ENCODE measurements around the gene ADAM12. TPM values are rescaled to one million over a fixed set of nuclear protein-coding genes. Genes with fewer than 3 reads are reported as not detected.
A peak's percentile ranks its signal among the peaks of the same experiment; 100 is the strongest.

Gene ADAM12
- total RNA-seq, 2 donors from 2014 or later, result 15.2 to 36.6 TPM

- DNase-seq (no peak), ATAC-seq (no peak)
- Mint-ChIP-seq H3K36me3 (ENCODE audit: low read depth) (no peaks in the 10 kb centered on the region), H3K4me1 (no peaks in the 10 kb centered on the region), H3K27ac (no peak overlapping the region), H3K27me3 (peaks cover 21% of the 10 kb centered on the region), H3K4me3 (no peak overlapping the region)
- no peaks in the 10 kb centered on the region for H3K9me3 ChIP-seq (ENCODE audit: control insufficient read depth, low read length, poor library complexity, severe bottlenecking)
Measured at GRCh38 chr10:126017961-126018560, 370.2 kb downstream of the ADAM12 start.

GRCh38 chr10:126016882-126017281, 371.4 kb downstream of the ADAM12 start:
- H3K36me3 Mint-ChIP-seq (ENCODE audit: low read depth), result peaks cover 2% of the 10 kb centered on the region
- no peak for ATAC-seq
- H3K9me3 ChIP-seq (ENCODE audit: control insufficient read depth, low read length, poor library complexity, severe bottlenecking), result no peaks in the 10 kb centered on the region
- peaks cover 21% of the 10 kb centered on the region for H3K27me3 Mint-ChIP-seq
- H3K4me1 Mint-ChIP-seq, result peaks cover 3% of the 10 kb centered on the region
- no peak for DNase-seq
- H3K27ac Mint-ChIP-seq, result no peak overlapping the region
- no peak overlapping the region for H3K4me3 Mint-ChIP-seq

GRCh38 chr10:126016156-126016805, 372.0 kb downstream of the ADAM12 start:
- peaks cover 21% of the 10 kb centered on the region for H3K27me3 Mint-ChIP-seq
- peaks cover 3% of the 10 kb centered on the region for H3K4me1 Mint-ChIP-seq
- H3K9me3 ChIP-seq (ENCODE audit: control insufficient read depth, low read length, poor library complexity, severe bottlenecking), result no peaks in the 10 kb centered on the region
- no peak overlapping the region for H3K27ac Mint-ChIP-seq
- DNase-seq (no peak), ATAC-seq (no peak)
- H3K4me3 Mint-ChIP-seq, result no peak overlapping the region
- H3K36me3 Mint-ChIP-seq (ENCODE audit: low read depth), result peaks cover 2% of the 10 kb centered on the region

GRCh38 chr10:126015413-126015812, 372.9 kb downstream of the ADAM12 start:
- H3K36me3 Mint-ChIP-seq (ENCODE audit: low read depth), result peaks cover 2% of the 10 kb centered on the region
- no peak for ATAC-seq
- H3K27me3 Mint-ChIP-seq, result peaks cover 21% of the 10 kb centered on the region
- H3K9me3 ChIP-seq (ENCODE audit: control insufficient read depth, low read length, poor library complexity, severe bottlenecking), result no peaks in the 10 kb centered on the region
- H3K27ac Mint-ChIP-seq, result no peak overlapping the region
- no peak for DNase-seq
- peaks cover 3% of the 10 kb centered on the region for H3K4me1 Mint-ChIP-seq
- H3K4me3 Mint-ChIP-seq, result no peak overlapping the region

- no peaks in the 10 kb centered on the region for H3K9me3 ChIP-seq (ENCODE audit: control insufficient read depth, low read length, poor library complexity, severe bottlenecking)
- H3K36me3 Mint-ChIP-seq (ENCODE audit: low read depth), result peaks cover 2% of the 10 kb centered on the region
- H3K27me3 Mint-ChIP-seq, result peaks cover 10% of the 10 kb centered on the region
- H3K4me3 Mint-ChIP-seq, result no peak overlapping the region
- peaks cover 3% of the 10 kb centered on the region for H3K4me1 Mint-ChIP-seq
- ATAC-seq (no peak), DNase-seq (no peak)
- H3K27ac Mint-ChIP-seq, result no peak overlapping the region
Measured at GRCh38 chr10:126014309-126014708, 374.0 kb downstream of the ADAM12 start.

- no peak overlapping the region for H3K4me3 Mint-ChIP-seq
Measured at GRCh38 chr10:126013489-126014281, 374.6 kb downstream of the ADAM12 start.

GRCh38 chr10:126012485-126012884, 375.8 kb downstream of the ADAM12 start:
- Mint-ChIP-seq H3K4me1 (peaks cover 3% of the 10 kb centered on the region), H3K36me3 (ENCODE audit: low read depth) (peaks cover 2% of the 10 kb centered on the region), H3K4me3 (no peak overlapping the region), H3K27me3 (peaks cover 17% of the 10 kb centered on the region), H3K27ac (peak overlapping the region; percentile 32)
- ATAC-seq (no peak), DNase-seq (no peak)
- no peaks in the 10 kb centered on the region for H3K9me3 ChIP-seq (ENCODE audit: control insufficient read depth, low read length, poor library complexity, severe bottlenecking)

More at GRCh38 chr10:126013489-126014281, 374.6 kb downstream of the ADAM12 start:
- peaks cover 3% of the 10 kb centered on the region for H3K4me1 Mint-ChIP-seq
- H3K27ac Mint-ChIP-seq, result no peak overlapping the region
- no peaks in the 10 kb centered on the region for H3K9me3 ChIP-seq (ENCODE audit: control insufficient read depth, low read length, poor library complexity, severe bottlenecking)
- DNase-seq (no peak), ATAC-seq (no peak)
- H3K27me3 Mint-ChIP-seq, result peaks cover 15% of the 10 kb centered on the region
- H3K36me3 Mint-ChIP-seq (ENCODE audit: low read depth), result peaks cover 2% of the 10 kb centered on the region

- Mint-ChIP-seq H3K4me1 (peaks cover 3% of the 10 kb centered on the region), H3K4me3 (no peak overlapping the region), H3K27ac (peak overlapping the region; percentile 32), H3K27me3 (peaks cover 13% of the 10 kb centered on the region), H3K36me3 (ENCODE audit: low read depth) (peaks cover 2% of the 10 kb centered on the region)
- DNase-seq, result no peak
- H3K9me3 ChIP-seq (ENCODE audit: control insufficient read depth, low read length, poor library complexity, severe bottlenecking), result no peaks in the 10 kb centered on the region
- ATAC-seq, result peak; percentile 50
Measured at GRCh38 chr10:126011995-126012394, 376.3 kb downstream of the ADAM12 start.

GRCh38 chr10:126009650-126010049, 378.6 kb downstream of the ADAM12 start:
- Mint-ChIP-seq H3K4me1 (peaks cover 3% of the 10 kb centered on the region), H3K36me3 (ENCODE audit: low read depth) (peaks cover 2% of the 10 kb centered on the region)
- no peaks in the 10 kb centered on the region for H3K9me3 ChIP-seq (ENCODE audit: control insufficient read depth, low read length, poor library complexity, severe bottlenecking)

GRCh38 chr10:126006906-126007305, 381.4 kb downstream of the ADAM12 start:
- Mint-ChIP-seq H3K4me1 (peaks cover under 1% of the 10 kb centered on the region), H3K4me3 (no peak overlapping the region), H3K27ac (no peak overlapping the region), H3K36me3 (ENCODE audit: low read depth) (peaks cover under 1% of the 10 kb centered on the region), H3K27me3 (peaks cover 11% of the 10 kb centered on the region)
- ATAC-seq (no peak), DNase-seq (no peak)
- no peaks in the 10 kb centered on the region for H3K9me3 ChIP-seq (ENCODE audit: control insufficient read depth, low read length, poor library complexity, severe bottlenecking)

More at GRCh38 chr10:126009650-126010049, 378.6 kb downstream of the ADAM12 start:
- Mint-ChIP-seq H3K27ac (no peak overlapping the region), H3K4me3 (no peak overlapping the region), H3K27me3 (peaks cover 13% of the 10 kb centered on the region)
- DNase-seq (no peak), ATAC-seq (no peak)

- ATAC-seq (no peak), DNase-seq (no peak)
- Mint-ChIP-seq H3K27me3 (peaks cover 11% of the 10 kb centered on the region), H3K27ac (no peak overlapping the region), H3K36me3 (ENCODE audit: low read depth) (no peaks in the 10 kb centered on the region), H3K4me3 (no peak overlapping the region), H3K4me1 (no peaks in the 10 kb centered on the region)
- no peaks in the 10 kb centered on the region for H3K9me3 ChIP-seq (ENCODE audit: control insufficient read depth, low read length, poor library complexity, severe bottlenecking)
Measured at GRCh38 chr10:126006264-126006663, 382.0 kb downstream of the ADAM12 start.

- H3K27me3 Mint-ChIP-seq, result peaks cover 11% of the 10 kb centered on the region
- no peaks in the 10 kb centered on the region for H3K36me3 Mint-ChIP-seq (ENCODE audit: low read depth)
- no peaks in the 10 kb centered on the region for H3K4me1 Mint-ChIP-seq
- DNase-seq (no peak), ATAC-seq (no peak)
- no peaks in the 10 kb centered on the region for H3K9me3 ChIP-seq (ENCODE audit: control insufficient read depth, low read length, poor library complexity, severe bottlenecking)
- no peak overlapping the region for H3K4me3 Mint-ChIP-seq
- no peak overlapping the region for H3K27ac Mint-ChIP-seq
Measured at GRCh38 chr10:126004752-126005151, 383.5 kb downstream of the ADAM12 start.

GRCh38 chr10:126001576-126001975, 386.7 kb downstream of the ADAM12 start:
- ATAC-seq (no peak), DNase-seq (no peak)
- Mint-ChIP-seq H3K4me1 (no peaks in the 10 kb centered on the region), H3K36me3 (ENCODE audit: low read depth) (no peaks in the 10 kb centered on the region), H3K4me3 (no peak overlapping the region), H3K27ac (peak overlapping the region; percentile 9), H3K27me3 (peaks cover 5% of the 10 kb centered on the region)
- no peaks in the 10 kb centered on the region for H3K9me3 ChIP-seq (ENCODE audit: control insufficient read depth, low read length, poor library complexity, severe bottlenecking)
